ENCODE data around the gene FAM50B.

FAM50B gene

GRCh38 chr6:3893487-3893886 is 44.3 kb downstream of the FAM50B start:
- no peak for DNase-seq (ENCODE audit: low read depth in 1 of 2, low spot score in 1 of 2)

- no peak for DNase-seq (ENCODE audit: low read depth in 1 of 2, low spot score in 1 of 2)
Measured at GRCh38 chr6:3893917-3894316, 44.7 kb downstream of the FAM50B start.

GRCh38 chr6:3894590-3895311 is 45.6 kb downstream of the FAM50B start:
- DNase-seq (ENCODE audit: low read depth in 1 of 2, low spot score in 1 of 2), result no peak

- DNase-seq (ENCODE audit: low read depth in 1 of 2, low spot score in 1 of 2), result no peak
Measured at GRCh38 chr6:3895312-3895653, 46.1 kb downstream of the FAM50B start.

- no peak for DNase-seq (ENCODE audit: low read depth in 1 of 2, low spot score in 1 of 2)
Measured at GRCh38 chr6:3895805-3896204, 46.6 kb downstream of the FAM50B start.

- DNase-seq (ENCODE audit: low read depth in 1 of 2, low spot score in 1 of 2), result no peak
Measured at GRCh38 chr6:3898265-3898994, 49.3 kb downstream of the FAM50B start.

- DNase-seq (ENCODE audit: low read depth in 1 of 2, low spot score in 1 of 2), result no peak
Measured at GRCh38 chr6:3899061-3899460, 49.9 kb downstream of the FAM50B start.

- no peak for DNase-seq (ENCODE audit: low read depth in 1 of 2, low spot score in 1 of 2)
Measured at GRCh38 chr6:3899970-3900439, 50.8 kb downstream of the FAM50B start.

Data from activated T-helper 1 cell treated with anti-CD3 and anti-CD28 coated beads, Interleukin-2, amount 50 U/mL, for 16 hours (primary cell).